DMS53 treated with DMSO at 0.1 percent for 48 hours (cell line): ENCODE measurements around the gene TTC16.
A peak's percentile ranks its signal among the peaks of the same experiment; 100 is the strongest.
"Not testable (repeated sequence)": the region's sequence is repeated elsewhere in the genome, so short reads cannot be mapped to it uniquely, and the experiment has no call there.

ENCODE experiments used
- DNase-seq: peaks from one replicate; lab custom pipeline; 2025; ENCODE audit not compliant: unreplicated experiment; lab: John Stamatoyannopoulos, UW

TTC16 gene

GRCh38 chr9:127742435-127743088 is 26.7 kb downstream of the TTC16 start:
- DNase-seq: peak; percentile 67

DNA sequence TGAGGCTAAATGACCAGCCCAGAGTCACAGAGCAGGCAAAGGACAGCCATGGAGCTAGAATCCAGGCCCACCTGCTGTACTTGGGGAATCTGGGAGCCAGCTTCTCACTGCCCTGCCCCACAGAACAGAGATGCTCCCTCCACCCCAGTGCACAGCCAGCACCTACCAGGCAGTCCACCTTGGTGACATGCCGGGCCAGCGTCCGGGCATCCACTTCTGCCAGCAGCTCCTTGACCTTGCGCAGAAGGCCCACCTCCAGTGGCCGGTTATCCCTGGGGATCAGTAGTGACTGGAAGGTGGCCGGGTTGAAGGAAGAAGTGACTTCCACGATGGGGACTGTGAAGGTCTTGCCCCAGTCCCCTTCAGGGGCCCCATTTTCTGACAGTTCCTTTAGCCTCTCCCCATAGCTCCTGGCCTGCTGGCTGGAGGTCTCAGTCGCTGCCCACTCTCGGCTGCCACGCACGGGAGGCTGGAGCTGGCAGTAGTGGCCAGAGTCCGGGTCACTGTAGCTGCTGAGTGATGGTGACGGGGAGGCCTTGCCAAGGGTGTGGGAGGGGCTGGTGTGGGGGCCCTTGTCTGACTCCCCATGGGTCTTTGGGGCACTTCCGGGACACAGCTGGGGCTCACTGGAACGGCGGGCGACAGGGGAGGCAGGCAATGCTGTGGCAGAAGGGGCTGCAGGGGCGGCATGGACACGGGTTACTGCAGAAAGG is 28.7 kb downstream of the TTC16 start:
- DNase-seq: no peak

GRCh38 chr9:127746959-127747569 is 31.2 kb downstream of the TTC16 start:
- DNase-seq: no peak

DNA sequence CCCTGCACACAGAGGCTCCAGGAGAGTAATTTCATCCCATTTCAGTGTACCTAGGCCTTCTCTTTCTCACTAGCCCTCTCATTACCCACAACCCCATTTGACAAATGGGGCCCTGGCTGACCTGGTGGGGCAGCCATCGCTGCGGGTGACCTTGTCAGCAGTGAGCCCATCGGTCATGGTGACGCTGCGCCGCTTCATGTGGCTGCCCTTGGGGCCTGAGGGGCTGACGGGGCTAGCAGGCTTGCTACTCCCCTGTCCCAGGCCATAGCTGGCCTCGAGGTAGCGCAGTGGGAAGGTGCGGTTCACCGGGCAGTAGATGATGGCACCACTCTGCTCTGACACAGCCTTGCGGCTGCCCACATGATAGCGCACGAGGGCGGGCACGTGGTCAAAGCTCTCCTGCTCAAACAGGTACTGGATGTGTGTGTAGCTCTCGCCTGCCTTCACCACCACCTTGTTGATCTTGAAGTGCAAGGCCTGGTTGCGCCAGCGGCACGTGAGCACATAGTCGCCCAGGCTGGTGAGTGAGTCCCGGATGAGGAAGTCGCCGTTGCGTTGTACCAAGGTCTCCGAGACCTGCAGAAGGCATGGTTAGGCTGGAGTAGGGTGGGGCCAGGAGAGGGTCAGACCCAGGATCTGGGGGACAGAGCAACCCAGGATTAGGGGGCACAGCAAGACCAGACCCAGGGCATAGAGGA is 33.4 kb downstream of the TTC16 start:
- no peak for DNase-seq

DNA sequence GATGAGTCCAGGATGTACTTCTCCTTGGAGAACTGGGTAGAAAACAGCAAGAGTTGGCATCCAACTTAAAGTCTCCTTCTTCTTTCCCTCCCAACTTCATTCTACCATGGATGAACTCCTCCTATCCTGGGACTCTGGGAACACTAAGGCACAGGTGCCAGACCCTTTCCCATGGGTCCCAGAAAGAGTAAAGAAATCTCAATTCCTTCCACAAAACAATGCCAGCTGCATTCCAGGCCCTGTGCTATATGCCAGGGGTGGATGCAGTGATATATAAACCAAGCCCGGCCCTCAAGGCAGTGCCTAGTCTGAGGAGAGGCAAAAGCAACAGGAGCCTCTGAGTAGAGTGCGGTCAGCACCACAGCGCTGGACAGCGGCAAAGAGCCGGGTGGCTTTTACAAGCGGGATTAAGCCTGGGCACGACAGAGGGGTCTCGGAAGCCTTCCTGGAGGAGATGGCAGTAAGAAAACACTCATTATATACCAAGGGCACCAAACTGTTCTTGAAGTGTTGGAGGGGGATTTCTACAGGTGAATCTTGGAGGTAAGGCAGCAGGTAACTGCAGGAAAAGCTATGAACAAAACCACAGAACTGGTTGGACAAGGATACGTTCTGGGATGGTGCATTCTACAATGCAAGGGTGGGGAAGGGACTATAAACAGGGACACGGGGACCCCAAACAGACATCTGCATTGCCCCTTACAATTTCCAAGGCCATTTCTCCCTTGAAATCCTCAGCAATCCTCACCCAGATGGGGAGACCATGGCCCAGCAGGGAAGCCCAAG is 35.6 kb downstream of the TTC16 start:
- no peak for DNase-seq

DNA sequence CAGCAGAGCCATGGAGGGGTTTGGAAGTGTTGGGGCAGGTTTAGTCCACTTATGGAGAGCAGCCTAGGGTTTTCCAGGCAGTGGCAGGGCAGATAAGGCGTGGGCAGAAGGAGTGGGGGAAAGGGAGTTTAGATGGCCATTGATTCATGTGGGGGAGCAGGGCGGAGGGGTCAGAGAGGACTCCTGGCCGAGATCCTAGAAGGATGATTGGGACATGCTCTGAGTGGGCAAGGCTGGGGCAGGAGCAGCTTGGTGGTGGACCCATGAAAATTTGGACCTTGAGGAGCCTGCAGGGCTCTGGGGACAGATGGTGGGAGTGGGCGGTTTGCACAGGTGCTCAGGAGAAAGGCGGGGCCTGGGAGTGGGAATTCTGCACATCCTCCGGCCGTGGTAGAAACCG is 37.3 kb downstream of the TTC16 start:
- no peak for DNase-seq

GRCh38 chr9:127753622-127754021 is 37.7 kb downstream of the TTC16 start:
- no peak for DNase-seq

DNA sequence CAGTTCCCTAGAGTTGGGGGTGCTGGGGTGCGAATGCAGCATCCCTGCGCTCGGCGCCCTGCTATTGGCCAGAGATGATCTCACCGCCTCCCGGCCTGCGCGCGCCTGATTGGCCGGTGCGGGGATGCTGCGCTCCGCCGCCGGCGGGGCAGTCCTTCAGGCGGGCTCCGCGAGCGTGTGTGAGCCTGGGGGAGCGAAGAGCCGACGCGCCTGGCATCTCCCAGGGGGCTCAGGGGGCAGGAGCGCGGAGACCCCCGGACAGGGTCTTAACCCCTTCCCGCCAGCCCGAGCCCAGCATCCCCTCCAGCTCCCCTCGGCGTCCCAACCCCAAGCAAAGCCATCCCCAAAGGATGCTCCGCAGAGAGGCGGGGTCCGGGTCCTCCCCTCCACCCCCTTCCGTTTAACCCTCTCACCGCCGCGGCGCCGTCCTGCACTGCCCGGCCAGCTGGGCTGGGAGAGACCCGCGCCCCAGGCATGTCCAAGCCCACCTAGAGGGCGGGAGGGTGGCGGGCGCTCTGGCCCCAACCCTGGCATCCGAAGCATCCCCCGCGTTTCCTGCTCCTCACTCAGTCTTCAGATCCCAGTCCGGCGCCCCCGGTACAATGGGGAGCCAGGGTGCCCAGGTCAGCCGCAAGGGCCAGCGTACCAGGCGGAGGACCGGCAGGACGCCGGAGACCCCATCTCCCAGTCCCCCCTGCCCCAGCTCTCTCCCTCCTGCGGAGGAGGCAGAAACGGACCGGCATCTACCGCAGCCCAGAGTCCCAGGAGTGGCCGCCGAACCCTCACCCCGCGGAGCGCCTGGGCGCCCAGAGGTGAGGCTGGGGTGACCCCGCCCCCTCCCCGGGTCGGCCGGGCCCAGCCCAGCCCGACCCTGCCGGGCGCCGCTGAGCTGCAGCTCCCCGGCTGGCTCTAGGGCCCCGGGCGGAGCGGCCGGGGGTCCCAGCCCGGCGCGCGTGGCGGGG is 38.5 kb downstream of the TTC16 start:
- no peak for DNase-seq

DNA sequence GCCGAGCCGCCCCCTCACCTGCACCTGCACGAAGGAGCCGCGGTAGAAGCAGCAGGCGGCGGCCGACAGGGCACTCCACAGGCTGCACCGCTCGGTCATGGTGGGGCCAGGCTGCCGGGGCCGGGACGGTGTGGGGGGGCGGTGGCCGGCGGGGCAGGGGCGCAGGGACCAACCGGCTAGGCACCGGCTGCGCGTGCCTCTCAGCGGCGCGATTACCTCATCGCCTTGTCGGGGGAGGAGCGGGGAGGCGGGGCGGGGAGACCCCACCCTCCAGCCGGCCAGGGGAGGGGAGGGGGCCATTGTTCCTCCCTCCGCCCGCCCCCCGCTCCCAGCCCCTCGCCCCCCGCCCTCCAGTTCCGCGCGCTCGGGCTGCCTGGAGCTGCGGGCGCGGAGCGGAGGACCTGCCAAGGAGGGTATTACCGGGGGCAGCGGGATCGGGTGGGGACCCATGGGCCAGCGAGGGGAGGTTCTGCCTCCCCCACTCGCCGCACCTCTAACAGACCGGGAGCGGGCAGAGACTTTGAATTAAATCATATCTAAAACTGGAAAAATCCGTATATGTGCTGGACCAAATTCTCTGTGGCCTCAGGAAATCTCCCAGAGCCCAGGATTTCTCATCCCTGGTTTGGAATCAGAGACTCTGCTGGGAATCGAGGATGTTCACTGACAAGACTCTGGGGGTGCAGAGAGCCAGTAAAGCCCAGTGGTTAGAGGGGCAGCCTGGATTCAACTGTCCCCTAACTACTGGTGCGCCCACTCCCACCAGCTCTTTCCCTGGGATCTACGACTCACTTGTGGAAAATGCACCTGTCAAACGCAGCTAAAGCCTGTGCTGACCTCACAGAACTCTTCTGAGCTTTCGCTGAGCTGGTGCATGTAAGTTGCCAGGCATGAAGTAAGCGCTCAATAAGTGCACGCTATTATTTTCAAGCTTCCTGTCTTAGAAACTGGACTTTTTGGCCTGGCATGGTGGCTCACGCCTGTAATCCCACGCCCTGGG is 39.5 kb downstream of the TTC16 start:
- DNase-seq: peak; percentile 12

- DNase-seq: no peak
These were observed 40.4 kb downstream of the TTC16 start for GRCh38 chr9:127756233-127756632.

DNA sequence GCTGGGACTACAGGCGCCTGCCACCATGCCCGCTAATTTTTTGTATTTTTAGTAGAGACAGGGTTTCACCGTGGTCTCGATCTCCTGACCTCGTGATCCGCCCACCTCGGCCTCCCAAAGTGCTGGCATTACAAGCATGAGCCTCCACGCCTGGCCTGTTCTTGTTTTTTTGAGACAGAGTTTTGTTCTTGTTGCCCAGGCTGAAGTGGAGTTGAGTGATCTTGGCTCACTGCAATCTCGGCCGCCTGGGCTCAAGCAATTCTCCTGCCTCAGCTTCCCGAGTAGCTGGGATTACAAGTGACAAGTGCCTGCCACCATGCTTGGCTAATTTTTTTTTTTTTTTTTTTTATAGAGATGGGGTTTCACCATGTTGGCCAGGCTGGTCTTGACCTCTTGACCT is 40.9 kb downstream of the TTC16 start:
- DNase-seq: not testable (repeated sequence)

DNA sequence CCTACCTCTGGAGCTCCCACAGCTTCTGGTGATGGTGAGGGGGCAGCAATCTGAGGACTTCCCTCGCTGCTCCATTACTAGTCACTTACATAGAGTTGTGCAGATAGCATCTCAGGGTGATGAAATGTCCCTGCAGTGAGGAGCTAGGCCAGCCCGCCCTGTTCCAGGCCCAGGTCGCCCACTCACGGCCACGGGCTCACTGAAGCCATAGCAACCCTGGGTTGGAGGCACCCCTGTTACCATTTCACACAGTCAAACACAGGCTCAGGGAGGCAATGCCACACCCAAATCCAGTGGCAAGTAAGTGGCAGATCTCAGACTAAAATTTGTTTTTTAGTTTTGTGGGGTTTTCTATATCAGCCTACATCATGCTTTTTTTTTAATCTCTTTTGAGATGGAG is 43.0 kb downstream of the TTC16 start:
- DNase-seq: no peak

DNA sequence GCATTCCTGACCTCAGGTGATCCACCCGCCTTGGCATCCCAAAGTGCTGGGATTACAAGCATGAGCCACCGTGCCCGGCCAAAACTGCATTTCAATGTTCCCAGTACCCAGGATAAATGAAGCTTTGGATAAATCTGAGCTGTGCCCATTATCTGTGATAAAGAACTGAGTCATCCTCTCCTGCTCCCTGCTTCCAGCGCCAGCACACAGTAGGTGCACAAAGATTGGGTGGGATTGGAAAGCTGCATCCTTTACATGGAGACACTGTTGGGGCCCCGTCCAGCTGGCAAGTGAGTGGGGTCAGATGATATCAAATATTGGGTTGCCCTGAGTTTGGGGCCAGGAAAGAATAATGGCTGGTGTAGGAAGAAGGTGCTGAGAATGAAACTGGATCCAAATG is 45.2 kb downstream of the TTC16 start:
- no peak for DNase-seq

DNA sequence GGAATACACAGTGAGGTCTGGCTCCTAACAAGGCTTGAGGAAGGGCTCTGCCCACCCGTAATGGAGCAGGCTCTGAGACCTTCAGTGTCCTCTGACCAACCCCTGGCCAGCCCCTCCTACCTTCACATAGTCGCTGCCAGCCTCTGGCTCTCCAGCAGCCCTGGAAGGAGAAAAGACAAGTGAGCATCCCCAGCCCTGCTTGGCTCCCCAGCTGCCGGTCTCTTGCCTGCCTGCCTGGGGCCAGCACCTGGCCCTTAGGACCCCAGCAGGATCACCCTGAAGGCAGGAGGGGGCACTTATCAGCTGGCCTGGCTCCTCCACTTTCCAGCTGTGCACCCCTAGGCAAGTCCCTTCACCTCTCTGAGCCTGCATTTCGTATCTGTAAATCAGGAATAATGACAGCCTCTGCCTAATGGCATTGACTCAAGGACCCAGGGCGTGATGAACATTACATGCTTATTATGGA is 45.6 kb downstream of the TTC16 start:
- no peak for DNase-seq

DNA sequence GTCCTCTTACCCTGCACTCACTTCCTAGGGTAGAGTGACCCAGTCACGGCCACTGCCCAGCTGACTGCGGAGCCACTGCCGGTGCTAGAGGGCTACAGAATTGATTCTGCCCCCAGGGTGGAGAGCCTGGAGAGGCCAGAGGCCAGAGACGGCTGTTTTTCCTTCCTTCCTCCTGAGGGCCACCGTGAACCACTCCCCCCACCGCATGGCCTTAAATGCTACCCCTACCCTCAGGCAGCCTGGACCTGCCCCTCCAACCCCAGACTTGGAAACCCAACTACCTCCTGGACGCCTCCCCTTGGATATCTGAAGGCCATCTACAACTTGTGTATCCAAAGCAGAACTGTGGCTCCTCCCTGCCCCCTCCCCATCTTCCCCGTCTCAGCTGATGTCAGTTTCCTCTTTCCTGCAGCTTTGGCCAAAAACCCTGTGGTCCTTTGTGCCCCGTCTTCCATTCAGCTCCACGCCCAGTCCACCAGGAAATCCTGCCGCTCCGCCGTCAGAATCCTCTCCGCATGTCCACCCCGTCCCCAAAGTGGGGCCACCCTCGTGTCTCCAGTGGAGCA is 46.3 kb downstream of the TTC16 start:
- DNase-seq: no peak

- peak; percentile 10 for DNase-seq
These were observed 48.1 kb downstream of the TTC16 start for GRCh38 chr9:127763918-127764384.

DNA sequence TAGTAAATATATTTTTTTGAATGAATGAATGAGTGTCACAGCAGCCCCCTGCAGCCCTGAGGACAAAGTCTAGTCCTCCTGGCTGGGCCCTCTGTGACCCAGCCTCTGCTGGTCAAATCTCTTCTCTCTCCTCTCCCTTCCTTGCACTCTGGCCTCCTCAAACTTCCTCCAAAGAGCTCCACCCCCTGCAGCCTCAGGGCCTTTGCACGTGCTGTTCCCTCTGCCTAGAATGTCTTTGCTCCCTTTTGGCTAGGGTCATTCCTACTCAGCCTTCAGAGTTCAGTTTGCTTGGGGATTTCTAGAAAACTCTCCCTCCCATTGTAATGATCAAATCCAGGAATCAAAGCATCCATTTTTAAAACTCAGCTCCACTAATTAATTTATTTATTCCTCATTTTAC is 49.5 kb downstream of the TTC16 start:
- DNase-seq: no peak

DNA sequence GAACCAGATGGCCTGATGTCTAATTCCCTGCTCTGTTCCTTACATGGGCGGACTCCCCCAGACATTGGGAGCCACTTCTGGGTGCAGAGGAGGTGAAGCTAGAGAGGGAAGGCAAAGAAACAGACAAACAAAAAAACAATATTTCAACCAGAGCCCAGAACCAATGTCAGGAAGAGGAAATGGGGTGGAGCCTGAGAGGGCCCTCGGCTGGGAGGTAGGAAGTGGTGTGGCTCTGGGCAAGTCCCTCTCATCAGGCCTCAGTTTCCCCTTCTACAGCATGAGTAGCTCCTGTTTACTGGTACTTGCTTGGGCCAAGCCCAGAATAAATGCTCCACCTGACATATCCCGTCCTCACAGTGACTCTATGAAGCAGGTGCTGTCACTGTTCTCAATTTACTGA is 51.5 kb downstream of the TTC16 start:
- DNase-seq: no peak
